ENCODE data around the gene MAGI2. TPM values are rescaled to one million over a fixed set of nuclear protein-coding genes. Genes with fewer than 3 reads are reported as not detected.

Gene MAGI2
- total RNA-seq, 6 experiments from 2014 or later: 1.2 to 4.0 (median 2.4) TPM

- 69% methylated on average over 3 of the region's 3 CpGs for WGBS (ENCODE audit: insufficient coverage, low coverage, low lambda C conversion rate, missing lambda C conversion rate)
- no peak for ATAC-seq
- Histone ChIP-seq H3K27me3 (no peaks in the 10 kb centered on the region), H3K9me3 (no peaks in the 10 kb centered on the region), H3K36me3 (no peaks in the 10 kb centered on the region), H3K27ac (no peak overlapping the region), H3K4me1 (no peaks in the 10 kb centered on the region), H3K4me3 (no peak overlapping the region)
- intact Hi-C loops (cut with DNase I): no loop called here
- DNase-seq: no peak
- TF ChIP-seq CTCF (IDR thresholded peaks at IDR 0.05) (no peak), POLR2A (IDR thresholded peaks at IDR 0.05) (no peak)
Observed at GRCh38 chr7:78712111-78712510, 741.4 kb downstream of the MAGI2 start.

- no peak for DNase-seq
- H3K4me1 ChIP-seq: no peaks in the 10 kb centered on the region
- H3K27me3 ChIP-seq: no peaks in the 10 kb centered on the region
- no peak overlapping the region for H3K4me3 ChIP-seq
- no peaks in the 10 kb centered on the region for H3K36me3 ChIP-seq
- intact Hi-C loops (cut with DNase I): no loop called here
- WGBS (ENCODE audit: insufficient coverage, low coverage, low lambda C conversion rate, missing lambda C conversion rate): 92% methylated on average over 1 of the region's 1 CpG
- no peak for TF ChIP-seq CTCF (IDR thresholded peaks at IDR 0.05)
- TF ChIP-seq POLR2A (IDR thresholded peaks at IDR 0.05): no peak
- H3K9me3 ChIP-seq: no peaks in the 10 kb centered on the region
- H3K27ac ChIP-seq: no peak overlapping the region
- ATAC-seq: no peak
Observed at GRCh38 chr7:78709658-78710057, 743.8 kb downstream of the MAGI2 start.

- no peaks in the 10 kb centered on the region for H3K36me3 ChIP-seq
- no peaks in the 10 kb centered on the region for H3K9me3 ChIP-seq
- no peaks in the 10 kb centered on the region for H3K27me3 ChIP-seq
- H3K4me1 ChIP-seq: no peaks in the 10 kb centered on the region
- H3K27ac ChIP-seq: no peak overlapping the region
- no peak overlapping the region for H3K4me3 ChIP-seq
- no peak for TF ChIP-seq CTCF (IDR thresholded peaks at IDR 0.05)
- TF ChIP-seq POLR2A (IDR thresholded peaks at IDR 0.05): no peak
- DNase-seq: no peak
- intact Hi-C loops (cut with DNase I): no loop called here
- 71% methylated on average over 3 of the region's 3 CpGs for whole genome bisulfite sequencing (ENCODE audit: insufficient coverage, low coverage, low lambda C conversion rate, missing lambda C conversion rate)
- ATAC-seq: no peak
Observed at GRCh38 chr7:78704504-78704903, 749.0 kb downstream of the MAGI2 start.

- ATAC-seq (no peak), DNase-seq (no peak)
- no peak for TF ChIP-seq POLR2A (IDR thresholded peaks at IDR 0.05)
- no peak for TF ChIP-seq CTCF (IDR thresholded peaks at IDR 0.05)
- Histone ChIP-seq H3K9me3 (no peaks in the 10 kb centered on the region), H3K36me3 (no peaks in the 10 kb centered on the region), H3K4me1 (no peaks in the 10 kb centered on the region), H3K27ac (no peak overlapping the region), H3K4me3 (no peak overlapping the region), H3K27me3 (no peaks in the 10 kb centered on the region)
- 73% methylated on average over 2 of the region's 2 CpGs for WGBS (ENCODE audit: insufficient coverage, low coverage, low lambda C conversion rate, missing lambda C conversion rate)
- intact Hi-C loops (cut with DNase I): no loop called here
Observed at GRCh38 chr7:78703391-78703790, 750.1 kb downstream of the MAGI2 start.

- Histone ChIP-seq H3K4me1 (no peaks in the 10 kb centered on the region), H3K36me3 (no peaks in the 10 kb centered on the region), H3K9me3 (no peaks in the 10 kb centered on the region), H3K27me3 (no peaks in the 10 kb centered on the region), H3K27ac (no peak overlapping the region), H3K4me3 (no peak overlapping the region)
- intact Hi-C loops (cut with DNase I): no loop called here
- DNase-seq (no peak), ATAC-seq (no peak)
- no peak for TF ChIP-seq CTCF (IDR thresholded peaks at IDR 0.05)
- no peak for TF ChIP-seq POLR2A (IDR thresholded peaks at IDR 0.05)
Observed at GRCh38 chr7:78702770-78703169, 750.7 kb downstream of the MAGI2 start.
